ENCODE results near the gene KSR2. TPM values are rescaled to one million over a fixed set of nuclear protein-coding genes. Genes with fewer than 3 reads are reported as not detected.

Gene KSR2
- total RNA-seq, 2 experiments from 2014 or later: not detected

- POLR2A ChIA-PET: no interaction called here
- H3K36me3 Mint-ChIP-seq (ENCODE audit: low read depth): no peaks in the 10 kb centered on the region
Measured at GRCh38 chr12:117966511-117966910, 2.3 kb downstream of the KSR2 start.

GRCh38 chr12:117963836-117964235, 5.0 kb downstream of the KSR2 start:
- Mint-ChIP-seq H3K27ac (no peak overlapping the region), H3K36me3 (ENCODE audit: low read depth) (no peaks in the 10 kb centered on the region), H3K27me3 (ENCODE audit: low read depth) (peaks cover 33% of the 10 kb centered on the region), H3K9me3 (ENCODE audit: insufficient read depth) (no peaks in the 10 kb centered on the region), H3K4me1 (ENCODE audit: low read depth) (peaks cover 4% of the 10 kb centered on the region), H3K4me3 (no peak overlapping the region)
- DNase-seq (no peak), ATAC-seq (no peak)
- CTCF ChIA-PET: no interaction called here
- POLR2A ChIA-PET: no interaction called here

More at GRCh38 chr12:117966511-117966910, 2.3 kb downstream of the KSR2 start:
- peaks cover 42% of the 10 kb centered on the region for H3K27me3 Mint-ChIP-seq (ENCODE audit: low read depth)
- H3K4me1 Mint-ChIP-seq (ENCODE audit: low read depth): peaks cover 8% of the 10 kb centered on the region
- no peak for ATAC-seq
- H3K9me3 Mint-ChIP-seq (ENCODE audit: insufficient read depth): peaks cover 5% of the 10 kb centered on the region
- no peak overlapping the region for H3K4me3 Mint-ChIP-seq
- CTCF ChIA-PET: no interaction called here
- no peak overlapping the region for H3K27ac Mint-ChIP-seq
- DNase-seq: no peak

GRCh38 chr12:117936722-117937484, 31.9 kb downstream of the KSR2 start:
- Mint-ChIP-seq H3K9me3 (ENCODE audit: insufficient read depth) (no peaks in the 10 kb centered on the region), H3K4me3 (no peak overlapping the region), H3K4me1 (ENCODE audit: low read depth) (no peaks in the 10 kb centered on the region), H3K27ac (no peak overlapping the region), H3K36me3 (ENCODE audit: low read depth) (no peaks in the 10 kb centered on the region), H3K27me3 (ENCODE audit: low read depth) (peaks cover 2% of the 10 kb centered on the region)
- ATAC-seq (no peak), DNase-seq (no peak)
- CTCF ChIA-PET: interaction anchor here (0.8 kb wide), 1 partner anchor 100 kb away, joined by 3 read pairs; no protein-coding TSS in a partner anchor
- POLR2A ChIA-PET: no interaction called here

GRCh38 chr12:117933545-117933944, 35.2 kb downstream of the KSR2 start:
- H3K4me3 Mint-ChIP-seq: no peak overlapping the region
- no peaks in the 10 kb centered on the region for H3K27me3 Mint-ChIP-seq (ENCODE audit: low read depth)
- ChIA-PET POLR2A (no interaction called here), CTCF (no interaction called here)
- no peaks in the 10 kb centered on the region for H3K36me3 Mint-ChIP-seq (ENCODE audit: low read depth)
- H3K4me1 Mint-ChIP-seq (ENCODE audit: low read depth): no peaks in the 10 kb centered on the region
- H3K27ac Mint-ChIP-seq: no peak overlapping the region
- no peak for ATAC-seq
- no peak for DNase-seq
- no peaks in the 10 kb centered on the region for H3K9me3 Mint-ChIP-seq (ENCODE audit: insufficient read depth)

GRCh38 chr12:117926391-117926899, 42.3 kb downstream of the KSR2 start:
- Mint-ChIP-seq H3K27ac (no peak overlapping the region), H3K9me3 (ENCODE audit: insufficient read depth) (no peaks in the 10 kb centered on the region), H3K36me3 (ENCODE audit: low read depth) (no peaks in the 10 kb centered on the region), H3K27me3 (ENCODE audit: low read depth) (peaks cover 2% of the 10 kb centered on the region), H3K4me3 (no peak overlapping the region), H3K4me1 (ENCODE audit: low read depth) (no peaks in the 10 kb centered on the region)
- CTCF ChIA-PET: no interaction called here
- POLR2A ChIA-PET: no interaction called here
- DNase-seq (no peak), ATAC-seq (no peak)

- ChIA-PET CTCF (no interaction called here), POLR2A (no interaction called here)
- no peak for DNase-seq
- Mint-ChIP-seq H3K27me3 (ENCODE audit: low read depth) (peaks cover 4% of the 10 kb centered on the region), H3K9me3 (ENCODE audit: insufficient read depth) (no peaks in the 10 kb centered on the region), H3K36me3 (ENCODE audit: low read depth) (no peaks in the 10 kb centered on the region), H3K4me1 (ENCODE audit: low read depth) (no peaks in the 10 kb centered on the region), H3K27ac (no peak overlapping the region), H3K4me3 (no peak overlapping the region)
- ATAC-seq: no peak
Measured at GRCh38 chr12:117921929-117922777, 46.6 kb downstream of the KSR2 start.

GRCh38 chr12:117919479-117919878, 49.3 kb downstream of the KSR2 start:
- peaks cover 4% of the 10 kb centered on the region for H3K27me3 Mint-ChIP-seq (ENCODE audit: low read depth)
- ChIA-PET CTCF (no interaction called here), POLR2A (no interaction called here)
- H3K9me3 Mint-ChIP-seq (ENCODE audit: insufficient read depth): no peaks in the 10 kb centered on the region
- H3K27ac Mint-ChIP-seq: no peak overlapping the region
- no peak overlapping the region for H3K4me3 Mint-ChIP-seq
- no peaks in the 10 kb centered on the region for H3K36me3 Mint-ChIP-seq (ENCODE audit: low read depth)
- ATAC-seq (no peak), DNase-seq (no peak)
- H3K4me1 Mint-ChIP-seq (ENCODE audit: low read depth): no peaks in the 10 kb centered on the region

- DNase-seq (no peak), ATAC-seq (no peak)
- ChIA-PET CTCF (no interaction called here), POLR2A (no interaction called here)
- H3K36me3 Mint-ChIP-seq (ENCODE audit: low read depth): no peaks in the 10 kb centered on the region
- no peak overlapping the region for H3K4me3 Mint-ChIP-seq
- H3K27ac Mint-ChIP-seq: no peak overlapping the region
- H3K27me3 Mint-ChIP-seq (ENCODE audit: low read depth): peaks cover 2% of the 10 kb centered on the region
- no peaks in the 10 kb centered on the region for H3K9me3 Mint-ChIP-seq (ENCODE audit: insufficient read depth)
- no peaks in the 10 kb centered on the region for H3K4me1 Mint-ChIP-seq (ENCODE audit: low read depth)
Measured at GRCh38 chr12:117914686-117915085, 54.1 kb downstream of the KSR2 start.

GRCh38 chr12:117912756-117913155, 56.0 kb downstream of the KSR2 start:
- POLR2A ChIA-PET: no interaction called here
- Mint-ChIP-seq H3K27me3 (ENCODE audit: low read depth) (peaks cover 2% of the 10 kb centered on the region), H3K36me3 (ENCODE audit: low read depth) (no peaks in the 10 kb centered on the region), H3K4me3 (no peak overlapping the region), H3K9me3 (ENCODE audit: insufficient read depth) (no peaks in the 10 kb centered on the region), H3K4me1 (ENCODE audit: low read depth) (no peaks in the 10 kb centered on the region), H3K27ac (no peak overlapping the region)
- ATAC-seq: no peak
- CTCF ChIA-PET: no interaction called here
- no peak for DNase-seq

- Mint-ChIP-seq H3K27ac (no peak overlapping the region), H3K9me3 (ENCODE audit: insufficient read depth) (peaks cover 3% of the 10 kb centered on the region), H3K4me1 (ENCODE audit: low read depth) (no peaks in the 10 kb centered on the region), H3K36me3 (ENCODE audit: low read depth) (no peaks in the 10 kb centered on the region), H3K4me3 (no peak overlapping the region), H3K27me3 (ENCODE audit: low read depth) (peaks cover 2% of the 10 kb centered on the region)
- CTCF ChIA-PET: no interaction called here
- POLR2A ChIA-PET: no interaction called here
- ATAC-seq (no peak), DNase-seq (no peak)
Measured at GRCh38 chr12:117908411-117908810, 60.4 kb downstream of the KSR2 start.

- ChIA-PET POLR2A (no interaction called here), CTCF (no interaction called here)
- Mint-ChIP-seq H3K27ac (no peak overlapping the region), H3K4me1 (ENCODE audit: low read depth) (no peaks in the 10 kb centered on the region), H3K9me3 (ENCODE audit: insufficient read depth) (peaks cover 3% of the 10 kb centered on the region), H3K4me3 (no peak overlapping the region), H3K36me3 (ENCODE audit: low read depth) (no peaks in the 10 kb centered on the region), H3K27me3 (ENCODE audit: low read depth) (peaks cover 2% of the 10 kb centered on the region)
- DNase-seq (no peak), ATAC-seq (no peak)
Measured at GRCh38 chr12:117907108-117907689, 61.6 kb downstream of the KSR2 start.

- Mint-ChIP-seq H3K9me3 (ENCODE audit: insufficient read depth) (peaks cover 7% of the 10 kb centered on the region), H3K36me3 (ENCODE audit: low read depth) (no peaks in the 10 kb centered on the region), H3K4me1 (ENCODE audit: low read depth) (no peaks in the 10 kb centered on the region), H3K27me3 (ENCODE audit: low read depth) (peaks cover 2% of the 10 kb centered on the region), H3K4me3 (no peak overlapping the region), H3K27ac (no peak overlapping the region)
- POLR2A ChIA-PET: no interaction called here
- DNase-seq (no peak), ATAC-seq (no peak)
- CTCF ChIA-PET: no interaction called here
Measured at GRCh38 chr12:117904051-117904450, 64.7 kb downstream of the KSR2 start.

Data from activated CD8-positive, alpha-beta T cell treated with anti-CD3 and anti-CD28 coated beads, Interleukin-2, amount 10 ng/mL, durations not matched to agents 7 days and 5 days (primary cell).